Measurements from ENCODE around the gene ICA1L. TPM values are rescaled to one million over a fixed set of nuclear protein-coding genes. Genes with fewer than 3 reads are reported as not detected.

Gene ICA1L
- total and polyA plus RNA-seq, 2 of the 4 experiments (the other 2 are of a cell fraction) = 1.7 to 1.8 TPM

DNA sequence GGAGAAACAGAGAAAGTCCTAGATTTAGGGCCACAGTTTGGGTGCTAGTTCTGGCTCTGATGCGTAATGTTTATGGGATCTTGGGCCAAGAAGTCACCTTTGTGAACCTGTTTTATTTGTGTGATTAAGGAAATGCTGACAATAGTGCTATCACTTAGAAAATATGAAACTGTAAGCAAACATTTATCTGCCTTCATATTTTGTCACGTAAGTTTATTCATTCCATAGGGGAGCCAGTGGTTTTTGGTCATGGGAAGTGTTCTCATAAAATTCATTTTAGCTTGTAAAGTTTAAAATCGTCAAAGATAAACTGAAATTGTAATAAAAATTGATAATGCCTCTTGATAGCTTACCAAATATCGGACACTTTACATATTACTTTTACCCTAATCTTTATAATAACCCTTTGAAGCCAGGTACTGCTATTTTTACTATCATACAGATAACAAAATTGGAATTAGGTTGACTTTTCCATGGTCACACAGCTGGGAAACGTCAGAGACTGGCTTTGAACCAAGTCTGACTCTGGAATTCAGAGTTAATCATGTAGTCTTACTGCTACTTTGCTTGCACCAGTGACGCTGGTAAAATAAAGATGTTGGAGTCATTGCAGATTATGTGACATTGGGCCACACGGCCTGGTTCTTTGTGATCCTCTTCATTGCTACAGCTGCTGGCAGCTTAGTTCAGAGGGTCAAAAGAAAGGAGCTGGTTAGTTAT lies 99.7 kb downstream of the ICA1L start:
- H4K5ac ChIP-seq (ENCODE audit: low read depth, low read length) = no peak overlapping the region
- 0 out of 2 replicates have a peak overlapping the region, but pooled peaks have one; percentile 62 for H3K14ac ChIP-seq (replicated peaks; ENCODE audit: low read depth, low read length)
- no peak overlapping the region for H2AK9ac ChIP-seq (replicated peaks; ENCODE audit: low read depth, low read length, poor library complexity)
- H2BK120ac ChIP-seq (ENCODE audit: low read depth, low read length) = no peak overlapping the region
- H2AFZ ChIP-seq (replicated peaks; ENCODE audit: low read length, poor library complexity) = peak overlapping the region; percentile 1
- H4K8ac ChIP-seq (ENCODE audit: low read depth in 2 of 2, low read length in 2 of 2) = no peak overlapping the region; a peak in 1 of 4 replicates
- no peaks in the 10 kb centered on the region for H3K79me1 ChIP-seq (ENCODE audit: low read depth in 1 of 2, low read length in 2 of 2)
- ATAC-seq (ENCODE audit: low read depth) (peak; percentile 35), DNase-seq (peak; percentile 75)
- no peak overlapping the region for H3K18ac ChIP-seq (ENCODE audit: low read depth, low read length)
- no peaks in the 10 kb centered on the region for H4K20me1 ChIP-seq (ENCODE audit: insufficient read depth, low read length)
- H3K23ac ChIP-seq (ENCODE audit: low read depth, low read length) = no peak overlapping the region
- H2BK5ac ChIP-seq (ENCODE audit: low read depth, low read length, poor library complexity, severe bottlenecking) = no peak overlapping the region
- in situ Hi-C loops (cut with MboI; ENCODE audit: low sequenced_read_pairs) = no loop called here
- H3K36me3 ChIP-seq (ENCODE audit: control insufficient read depth, insufficient read depth, low read length) = no peaks in the 10 kb centered on the region
- no peak overlapping the region for H4K91ac ChIP-seq (ENCODE audit: insufficient read depth, low read depth, low read length)
- no peak overlapping the region for H2AK5ac ChIP-seq (ENCODE audit: low read depth, low read length)
- BruUV-seq (replicated peaks) = no TSS peak
- no peak overlapping the region for H3K4ac ChIP-seq (ENCODE audit: low read depth, low read length)
- H2BK15ac ChIP-seq (ENCODE audit: low read depth, low read length) = no peak overlapping the region
- intact Hi-C loops (cut with micrococcal nuclease) = no loop called here
- POLR2A ChIA-PET (ENCODE audit: unreplicated experiment) = no interaction called here
- no CpG with 5 or more reads among the region's 7 CpGs for WGBS, 2 experiments (ENCODE audit: extremely low coverage in 2 of 2, insufficient read length in 1 of 2)
- no peaks in the 10 kb centered on the region for H3K27me3 ChIP-seq (ENCODE audit: control insufficient read depth, insufficient read depth, low read length)
- no peak overlapping the region for H3K4me3 ChIP-seq (ENCODE audit: insufficient read depth, low read depth, low read length)
- no peak overlapping the region for H3K56ac ChIP-seq (ENCODE audit: extremely low read depth, insufficient read depth, low read length)
- H3K27ac ChIP-seq (ENCODE audit: insufficient read depth, low read length) = no peak overlapping the region
- 0 out of 2 replicates have a peak, but pooled peaks cover 1% of the 10 kb centered on the region for H3K4me1 ChIP-seq (ENCODE audit: control insufficient read depth, insufficient read depth, low read length)
- CTCF ChIA-PET = interaction anchor here (0.5 to 0.6 kb wide), 2 partner anchors 11 to 35 kb away, joined by 3 read pairs; no protein-coding TSS in a partner anchor
- H3K9me1 ChIP-seq (ENCODE audit: insufficient read depth, low read length) = no peaks in the 10 kb centered on the region
- no peak overlapping the region for H3K4me2 ChIP-seq (ENCODE audit: low read depth, low read length)
- dilution Hi-C loops (cut with HindIII; ENCODE audit: low sequenced_read_pairs, unreplicated experiment) = no loop called here
- TF ChIP-seq, protein P1, sequence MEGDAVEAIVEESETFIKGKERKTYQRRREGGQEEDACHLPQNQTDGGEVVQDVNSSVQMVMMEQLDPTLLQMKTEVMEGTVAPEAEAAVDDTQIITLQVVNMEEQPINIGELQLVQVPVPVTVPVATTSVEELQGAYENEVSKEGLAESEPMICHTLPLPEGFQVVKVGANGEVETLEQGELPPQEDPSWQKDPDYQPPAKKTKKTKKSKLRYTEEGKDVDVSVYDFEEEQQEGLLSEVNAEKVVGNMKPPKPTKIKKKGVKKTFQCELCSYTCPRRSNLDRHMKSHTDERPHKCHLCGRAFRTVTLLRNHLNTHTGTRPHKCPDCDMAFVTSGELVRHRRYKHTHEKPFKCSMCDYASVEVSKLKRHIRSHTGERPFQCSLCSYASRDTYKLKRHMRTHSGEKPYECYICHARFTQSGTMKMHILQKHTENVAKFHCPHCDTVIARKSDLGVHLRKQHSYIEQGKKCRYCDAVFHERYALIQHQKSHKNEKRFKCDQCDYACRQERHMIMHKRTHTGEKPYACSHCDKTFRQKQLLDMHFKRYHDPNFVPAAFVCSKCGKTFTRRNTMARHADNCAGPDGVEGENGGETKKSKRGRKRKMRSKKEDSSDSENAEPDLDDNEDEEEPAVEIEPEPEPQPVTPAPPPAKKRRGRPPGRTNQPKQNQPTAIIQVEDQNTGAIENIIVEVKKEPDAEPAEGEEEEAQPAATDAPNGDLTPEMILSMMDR (conservative IDR thresholded peaks at IDR 0.05; ENCODE audit: low read depth, low read length) = no peak
- TF ChIP-seq CEBPB (IDR thresholded peaks at IDR 0.05; ENCODE audit: low read depth, low read length) (no peak), RCOR1 (IDR thresholded peaks at IDR 0.05; ENCODE audit: insufficient replicate concordance, low read length) (no peak), MAFK (IDR thresholded peaks at IDR 0.05; ENCODE audit: low read depth, low read length) (peak; percentile 21; the same call in 1 of the 2 replicates)
- no peak overlapping the region for H3K9ac ChIP-seq (ENCODE audit: low read depth, low read length)
- H2BK20ac ChIP-seq (ENCODE audit: low read depth, low read length) = no peak overlapping the region
- H3K9me3 ChIP-seq (ENCODE audit: control insufficient read depth, insufficient read depth, low read length) = no peaks in the 10 kb centered on the region

All from IMR-90 (cell line).